ENCODE measurements around the gene FBXO31. TPM values are rescaled to one million over a fixed set of nuclear protein-coding genes. Genes with fewer than 3 reads are reported as not detected.

FBXO31 gene
- total and polyA plus RNA-seq, 9 of the 15 experiments (the other 6 are each of a cell fraction or from before 2014, with no cell fraction given): 0.18 to 33.3 (median 10.9) TPM

GRCh38 chr16:87330257-87330624 lies 53.3 kb downstream of the FBXO31 start:
- Histone ChIP-seq H3K4me2 (ENCODE audit: insufficient read depth, low read length) (no peak overlapping the region), H2AFZ (ENCODE audit: low read depth, low read length) (no peak overlapping the region), H3K9ac (ENCODE audit: insufficient read depth in 1 of 2, low read depth in 2 of 2, low read length in 2 of 2) (no peak overlapping the region), H3K4me1 (replicated peaks in 1 of 2; ENCODE audit: control insufficient read depth in 2 of 2, insufficient read depth in 2 of 2, low read length in 2 of 2) (peaks cover 0 to 8% of the 10 kb centered on the region in 2 experiments; a peak in 2 of 5 replicates), H3K9me3 (replicated peaks; ENCODE audit: control insufficient read depth, insufficient read depth, low read depth, low read length) (no peaks in the 10 kb centered on the region), H3K36me3 (ENCODE audit: control insufficient read depth, insufficient read depth, low read length) (peaks cover 69% of the 10 kb centered on the region; the same call in 2 of the 3 replicates), H3K9me1 (ENCODE audit: control insufficient read depth, insufficient read depth, low read length) (peaks cover 3% of the 10 kb centered on the region), H3K27ac (ENCODE audit: extremely low read depth, low read depth, low read length) (no peak overlapping the region), H3K27me3 (ENCODE audit: control insufficient read depth in 2 of 2, insufficient read depth in 2 of 2, low read length in 2 of 2) (no peaks in the 10 kb centered on the region), H3K4me3 (no peak overlapping the region), H3K79me2 (ENCODE audit: control insufficient read depth, insufficient read depth, low read length) (no peaks in the 10 kb centered on the region), H4K20me1 (replicated peaks; ENCODE audit: control insufficient read depth, insufficient read depth, low read length) (peaks cover 11% of the 10 kb centered on the region; the same call in 1 of the 2 replicates)
- in situ Hi-C loops (cut with MboI) (no loop called here), intact Hi-C loops (cut with micrococcal nuclease) (no loop called here)
- BruUV-seq (replicated peaks): no TSS peak
- CTCF ChIA-PET (ENCODE audit: low intra/inter-chr PET ratio): no interaction called here
- POLR2A ChIA-PET: interaction anchor here (3.8 kb wide), 1 partner anchor 12 kb away, joined by 15 read pairs; no protein-coding TSS in a partner anchor
- TF ChIP-seq ATF4 (CRISPR knock-in tag; IDR thresholded peaks at IDR 0.05) (no peak), MBD2 (IDR thresholded peaks at IDR 0.05; ENCODE audit: borderline replicate concordance, low read depth) (no peak), MIER1 (IDR thresholded peaks at IDR 0.05; ENCODE audit: low read depth) (no peak), ZNF175 (CRISPR knock-in tag; IDR thresholded peaks at IDR 0.05; ENCODE audit: low read depth) (no peak), IRF2 (CRISPR knock-in tag; IDR thresholded peaks at IDR 0.05) (no peak), DDX20 (tag; IDR thresholded peaks at IDR 0.05; ENCODE audit: low read depth) (no peak)
- TF ChIP-seq, protein P1, sequence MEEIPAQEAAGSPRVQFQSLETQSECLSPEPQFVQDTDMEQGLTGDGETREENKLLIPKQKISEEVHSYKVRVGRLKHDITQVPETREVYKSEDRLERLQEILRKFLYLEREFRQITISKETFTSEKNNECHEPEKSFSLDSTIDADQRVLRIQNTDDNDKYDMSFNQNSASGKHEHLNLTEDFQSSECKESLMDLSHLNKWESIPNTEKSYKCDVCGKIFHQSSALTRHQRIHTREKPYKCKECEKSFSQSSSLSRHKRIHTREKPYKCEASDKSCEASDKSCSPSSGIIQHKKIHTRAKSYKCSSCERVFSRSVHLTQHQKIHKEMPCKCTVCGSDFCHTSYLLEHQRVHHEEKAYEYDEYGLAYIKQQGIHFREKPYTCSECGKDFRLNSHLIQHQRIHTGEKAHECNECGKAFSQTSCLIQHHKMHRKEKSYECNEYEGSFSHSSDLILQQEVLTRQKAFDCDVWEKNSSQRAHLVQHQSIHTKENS (CRISPR knock-in tag; IDR thresholded peaks at IDR 0.05): no peak
- DNase-seq (ENCODE audit: extremely low read depth in 1 of 4, low spot score in 3 of 4): no peak
- FAIRE-seq: no peak
- ATAC-seq: no peak
- WGBS (ENCODE audit: insufficient coverage, low coverage, missing lambda C conversion rate): 93% methylated on average over 10 of the region's 11 CpGs

Data from K562 (cell line).